ENCODE data around the gene GLB1L. TPM values are rescaled to one million over a fixed set of nuclear protein-coding genes. Genes with fewer than 3 reads are reported as not detected.
A peak's percentile ranks its signal among the peaks of the same experiment; 100 is the strongest.
"Not testable (repeated sequence)": the region's sequence is repeated elsewhere in the genome, so short reads cannot be mapped to it uniquely, and the experiment has no call there.

GLB1L gene
- total RNA-seq, 2 donors from 2014 or later = 3.1 to 11.2 TPM

GRCh38 chr2:219206328-219207133 is 38.7 kb downstream of the GLB1L start, which contains the start of gene ZFAND2B:
Gene ZFAND2B (plus strand): TSS chr2:219206782. CDS start chr2:219206988, 206 bp downstream.
- Histone ChIP-seq H3K36me3 (replicated peaks in 1 of 2; ENCODE audit: insufficient read depth in 1 of 2, low read depth in 2 of 2) (peaks cover 0 to 1% of the 10 kb centered on the region in 2 donors), H3K9me3 (no peaks in the 10 kb centered on the region), H3K27ac (peak within 1 kb of the TSS; percentile 78 to 98 (median 94)), H3K4me3 (peak within 1 kb of the TSS; percentile 51 to 53), H3K27me3 (no peaks in the 10 kb centered on the region), H3K4me1 (peaks cover 19% of the 10 kb centered on the region)
- DNase-seq (peak; percentile 94 to 98 (median 96)), ATAC-seq (peak; percentile 97)
- intact Hi-C loops (cut with DNase I) = no loop called here
- TF ChIP-seq, protein P1, sequence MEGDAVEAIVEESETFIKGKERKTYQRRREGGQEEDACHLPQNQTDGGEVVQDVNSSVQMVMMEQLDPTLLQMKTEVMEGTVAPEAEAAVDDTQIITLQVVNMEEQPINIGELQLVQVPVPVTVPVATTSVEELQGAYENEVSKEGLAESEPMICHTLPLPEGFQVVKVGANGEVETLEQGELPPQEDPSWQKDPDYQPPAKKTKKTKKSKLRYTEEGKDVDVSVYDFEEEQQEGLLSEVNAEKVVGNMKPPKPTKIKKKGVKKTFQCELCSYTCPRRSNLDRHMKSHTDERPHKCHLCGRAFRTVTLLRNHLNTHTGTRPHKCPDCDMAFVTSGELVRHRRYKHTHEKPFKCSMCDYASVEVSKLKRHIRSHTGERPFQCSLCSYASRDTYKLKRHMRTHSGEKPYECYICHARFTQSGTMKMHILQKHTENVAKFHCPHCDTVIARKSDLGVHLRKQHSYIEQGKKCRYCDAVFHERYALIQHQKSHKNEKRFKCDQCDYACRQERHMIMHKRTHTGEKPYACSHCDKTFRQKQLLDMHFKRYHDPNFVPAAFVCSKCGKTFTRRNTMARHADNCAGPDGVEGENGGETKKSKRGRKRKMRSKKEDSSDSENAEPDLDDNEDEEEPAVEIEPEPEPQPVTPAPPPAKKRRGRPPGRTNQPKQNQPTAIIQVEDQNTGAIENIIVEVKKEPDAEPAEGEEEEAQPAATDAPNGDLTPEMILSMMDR (IDR thresholded peaks at IDR 0.05) = peak in 4 of 7 experiments; percentile 28 to 48 (median 39)
- TF ChIP-seq POLR2A (IDR thresholded peaks at IDR 0.05) = peak; percentile 94 to 97 (median 96)
- WGBS, 2 donors = 1% methylated on average over 22 to 55 of the region's 76 CpGs

DNA sequence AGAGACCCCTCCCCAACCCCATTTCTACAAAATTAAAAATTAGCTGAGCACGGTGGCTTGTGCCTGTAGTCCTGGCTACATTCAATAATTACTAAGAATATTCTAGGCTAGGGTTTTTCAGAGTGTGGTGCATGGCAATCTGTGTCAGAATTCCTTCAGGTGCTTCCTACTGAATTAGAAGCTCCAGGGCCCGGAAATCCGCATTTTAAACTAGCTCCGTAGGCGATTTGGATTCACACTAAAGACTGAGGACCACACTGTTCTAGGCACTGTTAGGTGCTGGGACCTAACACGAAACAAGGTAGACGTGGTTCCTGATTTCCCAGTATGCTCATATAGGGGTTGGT is 39.3 kb downstream of the GLB1L start:
- no peak overlapping the region for H3K4me3 ChIP-seq
- TF ChIP-seq, protein P1 (IDR thresholded peaks at IDR 0.05) = no peak
- TF ChIP-seq POLR2A (IDR thresholded peaks at IDR 0.05) = no peak
- no peaks in the 10 kb centered on the region for H3K27me3 ChIP-seq
- H3K36me3 ChIP-seq (replicated peaks in 1 of 2; ENCODE audit: insufficient read depth in 1 of 2, low read depth in 2 of 2) = peaks cover 0 to 1% of the 10 kb centered on the region in 2 donors
- ATAC-seq (no peak), DNase-seq (no peak)
- H3K9me3 ChIP-seq = no peaks in the 10 kb centered on the region
- peaks cover 23% of the 10 kb centered on the region for H3K4me1 ChIP-seq
- WGBS, 2 donors = 4 to 5% methylated on average over 7 of the region's 7 CpGs
- H3K27ac ChIP-seq = peak overlapping the region; percentile 78 to 98 (median 94)
- intact Hi-C loops (cut with DNase I) = no loop called here

- TF ChIP-seq, protein P1 (IDR thresholded peaks at IDR 0.05) = no peak
- TF ChIP-seq POLR2A (IDR thresholded peaks at IDR 0.05) = no peak
- H3K36me3 ChIP-seq (replicated peaks in 1 of 2; ENCODE audit: insufficient read depth in 1 of 2, low read depth in 2 of 2) = peaks cover 0 to 1% of the 10 kb centered on the region in 2 donors
- no peaks in the 10 kb centered on the region for H3K9me3 ChIP-seq
- no peaks in the 10 kb centered on the region for H3K27me3 ChIP-seq
- DNase-seq = no peak
- intact Hi-C loops (cut with DNase I) = no loop called here
- peaks cover 26% of the 10 kb centered on the region for H3K4me1 ChIP-seq
- no peak overlapping the region for H3K27ac ChIP-seq
- H3K4me3 ChIP-seq = no peak overlapping the region
- 82 to 83% methylated on average over 5 of the region's 5 CpGs for whole genome bisulfite sequencing, 2 donors
- no peak for ATAC-seq
These were observed 40.1 kb downstream of the GLB1L start for GRCh38 chr2:219205165-219205538.

DNA sequence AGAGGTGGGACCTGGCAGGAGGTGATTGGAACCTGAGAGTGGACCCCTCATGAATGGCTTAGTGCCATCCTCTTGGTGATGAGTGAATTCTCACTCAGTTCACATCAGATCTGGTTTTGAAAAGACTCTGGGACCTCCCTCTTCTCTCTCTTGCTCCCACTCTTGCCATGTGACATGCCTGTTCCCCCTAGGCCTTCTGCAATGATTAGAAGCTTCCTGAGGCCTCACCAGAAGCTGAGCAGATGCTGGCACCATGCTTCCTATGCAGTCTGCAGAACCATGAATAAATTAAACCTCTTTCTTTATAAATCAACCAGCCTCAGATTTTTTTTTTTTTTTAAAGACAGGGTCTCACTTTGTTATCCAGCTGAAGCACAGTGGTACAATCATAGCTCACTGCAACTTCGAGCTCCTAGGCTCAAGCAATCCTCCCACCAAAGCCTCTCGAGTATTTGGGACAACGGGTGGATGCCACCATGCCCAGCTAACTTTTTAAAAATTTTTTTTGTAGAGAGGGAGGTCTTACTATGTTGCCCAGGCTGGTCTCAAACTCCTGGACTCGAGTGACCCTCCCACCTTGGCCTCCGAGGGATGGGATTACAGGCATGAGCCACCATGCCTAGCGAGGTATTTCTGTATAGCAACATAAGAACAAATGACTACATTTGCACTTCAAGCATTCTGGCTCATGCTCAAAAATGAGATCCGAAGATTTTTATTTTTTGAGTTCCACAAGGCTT is 40.6 kb downstream of the GLB1L start:
- ATAC-seq (no peak), DNase-seq (peak in 1 of 4 donors; percentile 2)
- no peaks in the 10 kb centered on the region for H3K27me3 ChIP-seq
- WGBS, 2 donors = 95% methylated on average over 7 of the region's 7 CpGs
- no peaks in the 10 kb centered on the region for H3K9me3 ChIP-seq
- intact Hi-C loops (cut with DNase I) = no loop called here
- peaks cover 26% of the 10 kb centered on the region for H3K4me1 ChIP-seq
- H3K36me3 ChIP-seq (replicated peaks in 1 of 2; ENCODE audit: insufficient read depth in 1 of 2, low read depth in 2 of 2) = peaks cover 0 to 1% of the 10 kb centered on the region in 2 donors
- H3K27ac ChIP-seq = no peak overlapping the region
- H3K4me3 ChIP-seq = no peak overlapping the region
- TF ChIP-seq POLR2A (IDR thresholded peaks at IDR 0.05) = no peak
- TF ChIP-seq, protein P1 (IDR thresholded peaks at IDR 0.05) = no peak

GRCh38 chr2:219201331-219201730 is 43.9 kb downstream of the GLB1L start:
- H3K4me3 ChIP-seq; intact Hi-C loops (cut with DNase I); ATAC-seq; H3K27me3 ChIP-seq; H3K36me3 ChIP-seq (replicated peaks in 1 of 2; ENCODE audit: insufficient read depth in 1 of 2, low read depth in 2 of 2); DNase-seq; H3K9me3 ChIP-seq: not testable (repeated sequence)
- 77% methylated on average over 21 of the region's 21 CpGs; no CpG with 5 or more reads in 1 of the 2 donors for WGBS, 2 donors
- Histone ChIP-seq H3K27ac (peak overlapping the region in 2 of 4 donors; percentile 49 to 53), H3K4me1 (peaks cover 13% of the 10 kb centered on the region)
